ENCODE data around the gene FBXO42. TPM values are rescaled to one million over a fixed set of nuclear protein-coding genes. Genes with fewer than 3 reads are reported as not detected.

Gene FBXO42
- total and polyA plus RNA-seq, 2 of the 13 experiments (the other 11 are each of a cell fraction or from before 2014, with no cell fraction given), result 7.6 to 17.5 TPM

DNA sequence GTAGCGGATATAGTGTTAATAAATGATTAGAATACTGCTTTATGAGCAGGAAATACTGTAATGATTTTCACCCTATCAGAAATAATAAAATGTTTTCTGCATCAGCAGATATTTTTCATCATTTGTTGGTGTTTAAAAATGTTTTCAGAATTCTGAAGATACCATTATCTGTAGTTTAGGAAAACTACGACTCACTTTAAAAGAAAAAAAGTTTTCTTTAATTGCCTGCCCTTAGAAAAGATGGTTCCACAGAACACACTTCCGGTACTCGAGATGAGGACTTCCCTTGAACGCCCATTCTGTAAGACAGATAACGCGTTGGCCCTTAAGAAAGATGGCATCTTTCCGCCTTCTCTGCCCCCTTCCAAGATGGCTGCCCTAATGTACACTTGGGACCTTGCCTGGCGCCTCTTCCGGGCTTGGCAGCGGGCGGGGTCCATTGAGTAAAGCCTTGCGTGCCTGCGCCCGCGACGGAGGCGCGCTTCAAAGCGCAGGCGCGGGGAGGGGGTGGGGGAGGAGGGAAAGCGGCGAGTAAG lies 14.5 kb upstream of the FBXO42 start, which contains the start of gene SZRD1 (continued):
- TF ChIP-seq, protein P1, sequence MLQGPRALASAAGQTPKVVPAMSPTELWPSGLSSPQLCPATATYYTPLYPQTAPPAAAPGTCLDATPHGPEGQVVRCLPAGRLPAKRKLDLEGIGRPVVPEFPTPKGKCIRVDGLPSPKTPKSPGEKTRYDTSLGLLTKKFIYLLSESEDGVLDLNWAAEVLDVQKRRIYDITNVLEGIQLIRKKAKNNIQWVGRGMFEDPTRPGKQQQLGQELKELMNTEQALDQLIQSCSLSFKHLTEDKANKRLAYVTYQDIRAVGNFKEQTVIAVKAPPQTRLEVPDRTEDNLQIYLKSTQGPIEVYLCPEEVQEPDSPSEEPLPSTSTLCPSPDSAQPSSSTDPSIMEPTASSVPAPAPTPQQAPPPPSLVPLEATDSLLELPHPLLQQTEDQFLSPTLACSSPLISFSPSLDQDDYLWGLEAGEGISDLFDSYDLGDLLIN (CRISPR knock-in tag; IDR thresholded peaks at IDR 0.05; ENCODE audit: borderline replicate concordance), result no peak
- no peak for TF ChIP-seq ZNF891 (CRISPR knock-in tag; IDR thresholded peaks at IDR 0.05)
- TF ChIP-seq, protein P2, sequence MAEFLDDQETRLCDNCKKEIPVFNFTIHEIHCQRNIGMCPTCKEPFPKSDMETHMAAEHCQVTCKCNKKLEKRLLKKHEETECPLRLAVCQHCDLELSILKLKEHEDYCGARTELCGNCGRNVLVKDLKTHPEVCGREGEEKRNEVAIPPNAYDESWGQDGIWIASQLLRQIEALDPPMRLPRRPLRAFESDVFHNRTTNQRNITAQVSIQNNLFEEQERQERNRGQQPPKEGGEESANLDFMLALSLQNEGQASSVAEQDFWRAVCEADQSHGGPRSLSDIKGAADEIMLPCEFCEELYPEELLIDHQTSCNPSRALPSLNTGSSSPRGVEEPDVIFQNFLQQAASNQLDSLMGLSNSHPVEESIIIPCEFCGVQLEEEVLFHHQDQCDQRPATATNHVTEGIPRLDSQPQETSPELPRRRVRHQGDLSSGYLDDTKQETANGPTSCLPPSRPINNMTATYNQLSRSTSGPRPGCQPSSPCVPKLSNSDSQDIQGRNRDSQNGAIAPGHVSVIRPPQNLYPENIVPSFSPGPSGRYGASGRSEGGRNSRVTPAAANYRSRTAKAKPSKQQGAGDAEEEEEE (CRISPR knock-in tag; IDR thresholded peaks at IDR 0.05; ENCODE audit: borderline replicate concordance), result no peak
- TF ChIP-seq WIZ (CRISPR knock-in tag; IDR thresholded peaks at IDR 0.05), result no peak
- no peak for TF ChIP-seq MLLT10 (CRISPR knock-in tag; IDR thresholded peaks at IDR 0.05)
- no peak for TF ChIP-seq REL (CRISPR knock-in tag; conservative IDR thresholded peaks at IDR 0.05)
- TF ChIP-seq, protein P3, sequence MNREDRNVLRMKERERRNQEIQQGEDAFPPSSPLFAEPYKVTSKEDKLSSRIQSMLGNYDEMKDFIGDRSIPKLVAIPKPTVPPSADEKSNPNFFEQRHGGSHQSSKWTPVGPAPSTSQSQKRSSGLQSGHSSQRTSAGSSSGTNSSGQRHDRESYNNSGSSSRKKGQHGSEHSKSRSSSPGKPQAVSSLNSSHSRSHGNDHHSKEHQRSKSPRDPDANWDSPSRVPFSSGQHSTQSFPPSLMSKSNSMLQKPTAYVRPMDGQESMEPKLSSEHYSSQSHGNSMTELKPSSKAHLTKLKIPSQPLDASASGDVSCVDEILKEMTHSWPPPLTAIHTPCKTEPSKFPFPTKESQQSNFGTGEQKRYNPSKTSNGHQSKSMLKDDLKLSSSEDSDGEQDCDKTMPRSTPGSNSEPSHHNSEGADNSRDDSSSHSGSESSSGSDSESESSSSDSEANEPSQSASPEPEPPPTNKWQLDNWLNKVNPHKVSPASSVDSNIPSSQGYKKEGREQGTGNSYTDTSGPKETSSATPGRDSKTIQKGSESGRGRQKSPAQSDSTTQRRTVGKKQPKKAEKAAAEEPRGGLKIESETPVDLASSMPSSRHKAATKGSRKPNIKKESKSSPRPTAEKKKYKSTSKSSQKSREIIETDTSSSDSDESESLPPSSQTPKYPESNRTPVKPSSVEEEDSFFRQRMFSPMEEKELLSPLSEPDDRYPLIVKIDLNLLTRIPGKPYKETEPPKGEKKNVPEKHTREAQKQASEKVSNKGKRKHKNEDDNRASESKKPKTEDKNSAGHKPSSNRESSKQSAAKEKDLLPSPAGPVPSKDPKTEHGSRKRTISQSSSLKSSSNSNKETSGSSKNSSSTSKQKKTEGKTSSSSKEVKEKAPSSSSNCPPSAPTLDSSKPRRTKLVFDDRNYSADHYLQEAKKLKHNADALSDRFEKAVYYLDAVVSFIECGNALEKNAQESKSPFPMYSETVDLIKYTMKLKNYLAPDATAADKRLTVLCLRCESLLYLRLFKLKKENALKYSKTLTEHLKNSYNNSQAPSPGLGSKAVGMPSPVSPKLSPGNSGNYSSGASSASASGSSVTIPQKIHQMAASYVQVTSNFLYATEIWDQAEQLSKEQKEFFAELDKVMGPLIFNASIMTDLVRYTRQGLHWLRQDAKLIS (CRISPR knock-in tag; IDR thresholded peaks at IDR 0.05), result no peak
- peak; percentile 27; the same call in 1 of the 2 replicates for TF ChIP-seq ZNF652 (CRISPR knock-in tag; IDR thresholded peaks at IDR 0.05; ENCODE audit: borderline replicate concordance, low read depth)
- TF ChIP-seq, protein P4, sequence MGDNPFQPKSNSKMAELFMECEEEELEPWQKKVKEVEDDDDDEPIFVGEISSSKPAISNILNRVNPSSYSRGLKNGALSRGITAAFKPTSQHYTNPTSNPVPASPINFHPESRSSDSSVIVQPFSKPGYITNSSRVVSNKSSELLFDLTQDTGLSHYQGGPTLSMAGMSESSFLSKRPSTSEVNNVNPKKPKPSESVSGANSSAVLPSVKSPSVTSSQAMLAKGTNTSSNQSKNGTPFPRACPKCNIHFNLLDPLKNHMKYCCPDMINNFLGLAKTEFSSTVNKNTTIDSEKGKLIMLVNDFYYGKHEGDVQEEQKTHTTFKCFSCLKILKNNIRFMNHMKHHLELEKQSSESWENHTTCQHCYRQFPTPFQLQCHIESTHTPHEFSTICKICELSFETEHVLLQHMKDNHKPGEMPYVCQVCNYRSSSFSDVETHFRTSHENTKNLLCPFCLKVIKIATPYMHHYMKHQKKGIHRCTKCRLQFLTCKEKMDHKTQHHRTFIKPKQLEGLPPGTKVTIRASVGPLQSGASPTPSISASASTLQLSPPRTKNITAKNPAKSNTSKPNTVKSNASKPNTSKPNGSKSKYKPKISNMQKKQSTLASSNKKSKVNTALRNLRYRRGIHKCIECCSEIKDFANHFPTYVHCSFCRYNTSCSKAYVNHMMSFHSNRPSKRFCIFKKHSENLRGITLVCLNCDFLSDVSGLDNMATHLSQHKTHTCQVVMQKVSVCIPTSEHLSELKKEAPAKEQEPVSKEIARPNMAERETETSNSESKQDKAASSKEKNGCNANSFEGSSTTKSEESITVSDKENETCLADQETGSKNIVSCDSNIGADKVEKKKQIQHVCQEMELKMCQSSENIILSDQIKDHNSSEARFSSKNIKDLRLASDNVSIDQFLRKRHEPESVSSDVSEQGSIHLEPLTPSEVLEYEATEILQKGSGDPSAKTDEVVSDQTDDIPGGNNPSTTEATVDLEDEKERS (CRISPR knock-in tag; IDR thresholded peaks at IDR 0.05), result no peak
- peak; percentile 75 for TF ChIP-seq TEAD3 (CRISPR knock-in tag; optimal IDR thresholded peaks at IDR 0.05; ENCODE audit: borderline replicate concordance)
- no peak for TF ChIP-seq ZNF703 (CRISPR knock-in tag; IDR thresholded peaks at IDR 0.05; ENCODE audit: borderline replicate concordance)
- no peak for TF ChIP-seq SSRP1 (CRISPR knock-in tag; IDR thresholded peaks at IDR 0.05)
- TF ChIP-seq, protein P5, sequence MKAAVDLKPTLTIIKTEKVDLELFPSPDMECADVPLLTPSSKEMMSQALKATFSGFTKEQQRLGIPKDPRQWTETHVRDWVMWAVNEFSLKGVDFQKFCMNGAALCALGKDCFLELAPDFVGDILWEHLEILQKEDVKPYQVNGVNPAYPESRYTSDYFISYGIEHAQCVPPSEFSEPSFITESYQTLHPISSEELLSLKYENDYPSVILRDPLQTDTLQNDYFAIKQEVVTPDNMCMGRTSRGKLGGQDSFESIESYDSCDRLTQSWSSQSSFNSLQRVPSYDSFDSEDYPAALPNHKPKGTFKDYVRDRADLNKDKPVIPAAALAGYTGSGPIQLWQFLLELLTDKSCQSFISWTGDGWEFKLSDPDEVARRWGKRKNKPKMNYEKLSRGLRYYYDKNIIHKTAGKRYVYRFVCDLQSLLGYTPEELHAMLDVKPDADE (CRISPR knock-in tag; IDR thresholded peaks at IDR 0.05), result no peak
- TF ChIP-seq, protein P6, sequence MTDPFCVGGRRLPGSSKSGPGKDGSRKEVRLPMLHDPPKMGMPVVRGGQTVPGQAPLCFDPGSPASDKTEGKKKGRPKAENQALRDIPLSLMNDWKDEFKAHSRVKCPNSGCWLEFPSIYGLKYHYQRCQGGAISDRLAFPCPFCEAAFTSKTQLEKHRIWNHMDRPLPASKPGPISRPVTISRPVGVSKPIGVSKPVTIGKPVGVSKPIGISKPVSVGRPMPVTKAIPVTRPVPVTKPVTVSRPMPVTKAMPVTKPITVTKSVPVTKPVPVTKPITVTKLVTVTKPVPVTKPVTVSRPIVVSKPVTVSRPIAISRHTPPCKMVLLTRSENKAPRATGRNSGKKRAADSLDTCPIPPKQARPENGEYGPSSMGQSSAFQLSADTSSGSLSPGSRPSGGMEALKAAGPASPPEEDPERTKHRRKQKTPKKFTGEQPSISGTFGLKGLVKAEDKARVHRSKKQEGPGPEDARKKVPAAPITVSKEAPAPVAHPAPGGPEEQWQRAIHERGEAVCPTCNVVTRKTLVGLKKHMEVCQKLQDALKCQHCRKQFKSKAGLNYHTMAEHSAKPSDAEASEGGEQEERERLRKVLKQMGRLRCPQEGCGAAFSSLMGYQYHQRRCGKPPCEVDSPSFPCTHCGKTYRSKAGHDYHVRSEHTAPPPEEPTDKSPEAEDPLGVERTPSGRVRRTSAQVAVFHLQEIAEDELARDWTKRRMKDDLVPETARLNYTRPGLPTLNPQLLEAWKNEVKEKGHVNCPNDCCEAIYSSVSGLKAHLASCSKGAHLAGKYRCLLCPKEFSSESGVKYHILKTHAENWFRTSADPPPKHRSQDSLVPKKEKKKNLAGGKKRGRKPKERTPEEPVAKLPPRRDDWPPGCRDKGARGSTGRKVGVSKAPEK (CRISPR knock-in tag; IDR thresholded peaks at IDR 0.05; ENCODE audit: borderline replicate concordance), result no peak
- TF ChIP-seq ZNF430 (CRISPR knock-in tag; IDR thresholded peaks at IDR 0.05), result no peak; the same call in 1 of the 2 replicates
